Stimulated activated CD8-positive, alpha-beta memory T cell treated with anti-CD3 and anti-CD28 coated beads, Interleukin-15, amount 100 ng/mL, for 1 hour (primary cell): ENCODE measurements around the gene VWA5B2.
"Not testable (repeated sequence)": the region's sequence is repeated elsewhere in the genome, so short reads cannot be mapped to it uniquely, and the experiment has no call there.

ENCODE experiments used
- DNase-seq: peaks from one replicate; pipeline ENCODE4 v3.0.0-alpha.2; 2020; ENCODE audit warnings: low read depth

The VWA5B2 gene

DNA sequence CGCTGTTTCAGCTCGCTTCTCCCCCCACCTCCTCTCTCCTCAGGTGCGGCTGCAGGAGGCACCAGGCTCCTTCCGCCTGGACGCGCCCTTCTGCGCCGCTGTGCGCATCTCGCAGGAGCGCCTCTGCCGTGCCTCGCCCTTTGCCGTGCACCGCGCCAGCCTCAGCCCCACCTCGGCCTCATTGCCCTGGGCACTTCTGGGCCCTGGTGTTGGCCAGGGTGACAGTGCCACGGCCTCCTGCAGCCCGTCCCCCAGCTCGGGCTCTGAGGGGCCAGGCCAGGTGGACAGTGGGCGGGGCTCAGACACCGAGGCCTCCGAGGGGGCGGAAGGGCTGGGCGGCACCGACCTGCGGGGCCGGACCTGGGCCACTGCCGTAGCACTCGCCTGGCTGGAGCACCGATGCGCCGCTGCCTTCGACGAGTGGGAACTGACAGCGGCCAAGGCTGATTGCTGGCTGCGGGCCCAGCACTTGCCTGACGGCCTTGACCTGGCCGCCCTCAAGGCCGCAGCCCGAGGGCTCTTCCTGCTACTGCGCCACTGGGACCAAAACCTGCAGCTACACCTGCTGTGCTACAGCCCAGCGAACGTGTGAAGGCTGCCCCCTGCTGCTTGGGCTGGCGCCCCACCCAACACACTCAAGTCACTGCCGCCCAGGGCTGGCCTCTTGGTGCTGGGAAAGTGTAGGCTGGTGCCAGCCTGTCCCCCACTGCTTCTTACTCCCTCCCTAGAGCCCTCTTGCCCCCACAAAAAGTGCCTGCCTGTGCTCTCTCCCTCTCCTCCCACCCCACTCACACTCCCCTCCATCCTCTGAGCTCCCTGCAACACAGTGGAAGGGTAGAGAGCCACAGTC is 12.3 kb downstream of the VWA5B2 start:
- no peak for DNase-seq

DNA sequence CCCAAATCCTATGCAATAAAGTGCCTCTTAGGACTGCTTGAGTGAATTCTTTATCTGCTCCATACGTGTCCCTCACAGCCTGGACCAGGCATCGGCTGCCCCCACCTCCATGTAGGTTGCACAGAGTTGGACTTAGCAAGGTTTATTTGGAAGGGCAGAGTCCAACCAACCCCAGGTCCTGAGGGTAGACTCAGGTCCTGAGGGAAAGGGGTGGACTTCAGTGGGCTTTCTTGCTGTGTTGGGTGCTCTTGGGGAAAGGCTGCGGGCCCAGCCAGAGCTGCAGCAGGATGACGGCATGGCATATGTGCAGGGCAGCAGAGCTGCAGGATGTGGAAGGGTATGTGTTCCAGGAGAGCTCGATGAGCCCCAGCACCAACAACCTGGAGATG is 12.9 kb downstream of the VWA5B2 start:
- DNase-seq, result no peak

- DNase-seq, result peak; percentile 77
Measured at GRCh38 chr3:184248454-184249411, 19.3 kb downstream of the VWA5B2 start, which contains the start of gene ALG3. Gene ALG3, minus strand, starts transcription at chr3:184248962. Its CDS starts 22 bp downstream, at chr3:184248940.

- DNase-seq, result peak; percentile 87
Measured at GRCh38 chr3:184249412-184250166, 20.2 kb downstream of the VWA5B2 start, which contains the start of gene EEF1AKMT4. Gene EEF1AKMT4, plus strand, starts transcription at chr3:184249672. Its CDS starts 23 bp downstream, at chr3:184249695.

GRCh38 chr3:184250167-184250828 is 20.9 kb downstream of the VWA5B2 start:
- DNase-seq, result peak; percentile 82

- no peak for DNase-seq
Measured at GRCh38 chr3:184255291-184256039, 26.1 kb downstream of the VWA5B2 start.

DNA sequence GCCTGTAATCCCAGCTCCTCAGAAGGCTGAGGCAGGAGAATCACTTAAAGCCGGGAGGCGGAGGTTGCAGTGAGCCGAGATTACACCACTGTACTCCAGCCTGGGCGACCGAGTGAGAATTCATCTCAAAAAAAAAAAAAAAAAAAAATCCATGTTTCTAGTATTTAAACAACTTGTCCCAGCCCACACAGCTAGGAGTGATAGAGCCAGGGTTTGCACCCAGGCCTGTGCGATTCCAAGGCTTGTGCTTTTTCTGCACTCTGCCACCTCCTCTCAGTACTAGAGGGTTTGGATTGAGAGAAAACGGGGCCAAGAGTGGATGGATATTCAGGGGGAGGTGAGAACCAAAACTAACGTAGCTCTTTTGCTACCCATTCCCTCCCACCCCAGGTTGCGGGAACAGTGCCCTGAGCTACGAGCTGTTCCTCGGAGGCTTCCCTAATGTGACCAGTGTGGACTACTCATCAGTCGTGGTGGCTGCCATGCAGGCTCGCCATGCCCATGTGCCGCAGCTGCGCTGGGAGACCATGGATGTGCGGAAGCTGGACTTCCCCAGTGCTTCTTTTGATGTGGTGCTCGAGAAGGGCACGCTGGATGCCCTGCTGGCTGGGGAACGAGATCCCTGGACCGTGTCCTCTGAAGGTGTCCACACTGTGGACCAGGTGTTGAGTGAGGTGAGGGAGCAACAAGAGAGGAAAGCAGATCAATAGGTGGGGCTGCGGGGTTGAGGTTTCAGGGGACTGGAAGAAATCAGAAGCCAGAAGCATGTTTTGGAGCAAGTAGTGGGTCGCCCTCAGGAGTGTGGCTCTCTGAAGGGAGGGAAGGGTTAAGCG is 27.9 kb downstream of the VWA5B2 start:
- no peak for DNase-seq

DNA sequence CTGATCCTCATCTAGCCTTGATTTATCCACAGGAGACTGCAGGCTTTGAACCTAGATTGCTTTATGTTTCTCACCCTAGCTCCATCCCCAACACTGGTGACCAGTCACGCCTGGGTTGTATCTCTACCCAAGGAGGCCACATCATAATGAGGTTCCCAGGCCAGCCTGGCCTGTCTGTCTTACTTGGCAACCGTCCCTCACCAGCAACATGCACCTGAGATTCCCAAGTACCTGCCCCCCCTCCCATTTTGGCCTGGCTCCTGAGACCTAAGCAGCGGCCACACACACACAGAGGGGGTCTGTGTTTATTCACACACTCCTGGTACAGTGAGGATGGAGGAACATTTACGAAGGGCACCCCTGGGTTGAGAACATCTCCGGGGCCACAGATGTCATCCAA is 29.5 kb downstream of the VWA5B2 start:
- no peak for DNase-seq

DNA sequence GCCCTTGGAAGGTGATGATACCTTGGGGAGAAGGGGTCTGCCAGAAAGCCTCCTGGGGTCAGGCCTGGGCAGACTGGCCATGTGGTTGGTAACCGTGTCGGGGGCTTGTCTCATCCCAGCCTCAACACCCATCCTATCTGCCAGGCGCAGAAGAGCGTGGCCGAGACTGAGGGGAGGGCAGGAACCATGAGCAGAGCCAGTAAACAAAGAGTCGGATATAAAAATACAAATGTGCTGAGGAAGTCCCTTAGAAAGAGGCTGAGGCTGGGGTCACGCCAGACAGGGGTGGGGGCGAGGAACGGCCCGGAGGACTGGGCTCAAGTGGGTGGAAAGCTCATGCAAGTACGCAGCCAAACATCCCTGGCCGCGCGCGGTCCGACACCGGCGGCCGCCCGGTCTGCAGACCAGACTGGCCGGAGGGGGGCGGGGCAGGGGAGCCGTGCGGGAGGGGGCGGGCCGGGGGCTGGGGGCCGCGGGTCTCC is 30.1 kb downstream of the VWA5B2 start:
- no peak for DNase-seq

DNA sequence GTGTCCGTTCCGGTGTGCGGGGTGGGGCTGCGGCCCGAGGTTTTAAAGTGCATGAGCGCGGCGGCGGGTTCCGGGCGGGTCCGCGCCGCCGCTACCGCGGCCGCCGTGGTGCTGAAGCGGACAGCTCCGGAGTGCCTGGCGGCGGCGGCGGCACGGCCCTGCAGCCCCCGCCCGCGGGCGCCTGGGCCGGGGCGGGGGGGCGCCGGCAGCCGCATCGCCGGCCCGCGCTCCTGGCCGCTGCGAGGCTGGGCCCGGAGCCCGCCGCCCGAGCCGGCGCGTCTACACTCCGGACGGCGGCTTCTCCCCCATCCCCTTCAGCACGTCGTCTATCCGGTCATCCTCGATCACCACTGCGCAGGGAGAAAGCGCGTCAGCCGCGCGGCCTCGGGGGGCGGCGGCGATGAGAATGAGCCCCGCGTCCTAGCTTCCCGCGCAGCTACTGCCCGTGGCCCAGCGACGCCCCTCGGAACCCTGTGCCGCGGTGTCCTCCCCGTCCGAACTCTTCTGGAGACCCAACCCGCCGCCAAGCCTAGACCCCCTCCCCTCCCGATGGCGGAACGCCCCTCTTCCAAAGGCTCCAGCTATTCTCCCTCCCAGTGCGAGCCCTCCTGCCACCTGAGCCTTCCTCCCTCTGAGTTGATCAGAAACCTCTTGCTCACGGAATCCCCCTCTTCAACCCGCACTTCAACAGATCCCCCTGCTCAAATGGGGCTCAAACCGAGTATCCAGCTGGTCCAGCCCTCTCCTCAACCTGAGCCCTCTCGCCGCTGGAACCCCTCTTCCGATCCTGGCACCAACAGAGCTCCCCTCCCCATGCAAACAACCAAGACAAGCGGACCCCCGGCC is 30.7 kb downstream of the VWA5B2 start:
- DNase-seq, result no peak

DNA sequence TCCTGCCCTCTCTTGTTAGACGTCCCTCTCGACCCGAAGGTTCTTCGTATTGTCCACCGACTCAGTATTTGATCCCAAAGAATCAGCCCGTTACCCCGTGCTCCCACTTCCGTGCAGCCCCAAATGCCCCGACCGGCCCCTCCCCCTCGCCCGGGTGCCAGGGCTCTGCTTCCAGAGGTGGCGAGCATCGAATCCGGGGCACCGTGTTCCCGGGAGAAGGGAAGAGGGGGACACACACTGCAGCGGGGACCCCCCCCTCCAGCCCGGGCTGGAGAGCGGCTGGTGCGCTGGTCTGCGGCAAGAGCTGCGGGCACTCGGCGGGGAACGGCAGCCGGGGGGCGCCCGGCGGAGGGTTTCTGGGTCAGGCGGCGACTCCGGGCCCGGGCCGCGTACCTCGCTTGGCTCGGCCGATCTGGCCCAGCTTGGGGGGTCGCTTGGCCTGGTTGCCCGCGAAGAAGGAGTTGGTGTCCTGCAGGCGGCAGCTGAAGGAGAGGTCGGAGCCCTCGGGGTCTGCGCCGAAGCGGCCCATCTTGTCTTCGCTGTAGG is 31.4 kb downstream of the VWA5B2 start:
- no peak for DNase-seq

GRCh38 chr3:184261270-184261853 is 32.0 kb downstream of the VWA5B2 start, which contains the start of gene CAMK2N2:
Gene CAMK2N2, minus strand, starts transcription at chr3:184261553. Its CDS starts 268 bp downstream, at chr3:184261285.
- no peak for DNase-seq

GRCh38 chr3:184261854-184262763 is 32.7 kb downstream of the VWA5B2 start:
- no peak for DNase-seq

DNA sequence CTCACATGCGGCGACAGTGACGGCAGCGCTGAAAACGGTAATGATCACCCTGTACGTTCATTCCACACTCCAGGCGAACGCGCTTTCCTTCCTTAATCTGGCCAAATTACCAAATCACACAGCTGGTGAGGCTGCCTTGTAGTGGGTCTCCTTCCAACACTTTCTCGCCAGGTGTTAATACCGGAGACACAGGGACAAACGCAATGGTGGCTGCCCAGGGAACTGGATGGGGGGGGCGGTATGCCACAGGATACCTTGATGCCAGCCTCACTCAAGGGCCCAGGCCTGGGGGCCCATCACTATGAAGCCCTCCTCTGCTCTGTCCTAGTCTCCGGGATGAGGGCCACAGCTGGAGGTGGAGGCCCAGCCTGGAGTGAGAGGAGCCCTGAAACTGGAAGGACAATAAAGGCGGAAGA is 33.4 kb downstream of the VWA5B2 start:
- DNase-seq, result no peak

GRCh38 chr3:184267249-184267648 is 37.9 kb downstream of the VWA5B2 start:
- DNase-seq, result not testable (repeated sequence)

DNA sequence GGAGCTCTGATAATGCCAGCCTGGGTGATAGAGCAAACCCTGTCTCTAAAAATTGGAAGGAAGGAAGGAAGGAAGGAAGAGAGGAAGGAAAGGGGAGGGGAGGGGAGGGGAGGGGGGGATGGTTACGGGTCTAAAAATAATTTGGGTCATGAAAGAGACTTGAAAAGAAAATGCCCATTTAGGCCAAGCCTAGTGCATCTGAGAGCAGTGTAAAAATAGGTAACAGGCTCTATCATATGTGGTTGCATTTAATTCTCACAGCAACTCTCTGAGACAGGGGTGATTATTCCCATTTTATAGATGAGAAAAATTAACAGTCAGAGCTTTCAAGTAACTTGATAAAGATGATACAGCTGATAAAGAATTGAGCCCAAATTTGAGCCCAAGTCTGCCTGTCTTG is 42.9 kb downstream of the VWA5B2 start:
- no peak for DNase-seq

DNA sequence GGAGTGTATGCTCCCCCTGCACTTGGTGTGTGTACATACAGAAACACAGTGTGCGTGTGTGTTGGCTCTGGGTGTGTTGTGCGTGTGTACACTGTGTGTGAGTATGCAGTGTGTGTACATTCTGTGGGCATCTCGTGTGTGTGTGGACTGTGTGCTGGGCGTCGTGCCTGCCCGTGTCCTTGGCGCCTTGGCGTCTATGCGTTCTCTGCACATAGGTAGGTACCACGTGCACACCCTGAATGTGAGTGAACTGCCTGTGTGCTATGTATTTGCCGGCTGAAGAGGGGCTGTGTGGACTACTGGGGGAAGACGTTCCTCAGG is 46.0 kb downstream of the VWA5B2 start:
- no peak for DNase-seq
